HG03103 (cell line): ENCODE measurements around the gene ARHGAP35.
"Not testable (repeated sequence)": the region's sequence is repeated elsewhere in the genome, so short reads cannot be mapped to it uniquely, and the experiment has no call there.

Experiments
- ATAC-seq: cut with Tn5 transposase; IDR thresholded peaks from one replicate; pipeline ENCODE4 v1.9.1; 2021; ENCODE audit warnings: low read depth; ENCODE audit not compliant: unreplicated experiment

ARHGAP35 gene

DNA sequence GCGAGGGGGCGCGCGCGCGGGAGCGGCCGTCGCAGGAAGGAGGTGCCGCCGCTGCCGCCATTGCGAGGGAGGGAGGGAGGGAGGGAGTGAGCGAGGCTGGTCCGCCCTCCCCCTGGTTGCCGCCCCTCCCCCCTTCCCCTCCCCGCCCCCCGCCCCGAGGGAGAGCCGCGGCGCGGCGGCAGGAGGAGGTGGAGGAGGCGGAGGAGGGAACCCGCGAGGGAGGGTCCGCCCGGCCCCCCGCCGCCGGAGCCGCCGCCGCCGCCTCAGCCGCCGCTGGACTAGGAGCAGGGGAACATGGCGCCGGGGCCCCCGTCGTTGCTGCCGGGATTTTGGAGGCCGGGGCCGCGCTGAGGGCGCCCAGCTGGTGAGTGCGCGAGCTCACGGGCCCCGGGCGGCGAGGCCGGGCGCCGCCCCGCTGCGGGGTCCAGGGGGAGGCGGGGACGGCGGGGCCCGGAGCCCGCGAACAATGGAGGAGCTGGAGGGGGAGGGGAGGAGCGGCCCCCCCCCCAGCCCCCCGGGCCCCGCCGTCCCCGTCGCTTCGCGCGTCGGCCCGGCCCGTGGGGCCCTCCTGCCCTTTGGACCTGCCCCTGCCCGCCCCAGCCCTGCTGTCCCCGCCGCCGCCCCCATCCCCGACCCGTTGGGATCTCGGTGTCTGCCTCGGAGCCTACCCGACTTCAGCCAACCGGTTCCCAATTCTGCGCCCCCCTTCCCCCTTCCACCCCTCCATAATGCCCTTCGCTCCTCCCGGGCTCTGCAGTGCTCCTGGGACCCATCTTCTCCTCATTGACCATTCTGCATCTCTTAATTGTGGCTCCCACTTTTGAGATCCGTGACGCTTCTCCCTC, at the start of gene ARHGAP35:
TSS of gene ARHGAP35 (plus strand) at position 152 of the 845 bp plus-strand sequence. CDS start 57,679 bp downstream, outside the sequence.
- peak; percentile 11 for ATAC-seq

DNA sequence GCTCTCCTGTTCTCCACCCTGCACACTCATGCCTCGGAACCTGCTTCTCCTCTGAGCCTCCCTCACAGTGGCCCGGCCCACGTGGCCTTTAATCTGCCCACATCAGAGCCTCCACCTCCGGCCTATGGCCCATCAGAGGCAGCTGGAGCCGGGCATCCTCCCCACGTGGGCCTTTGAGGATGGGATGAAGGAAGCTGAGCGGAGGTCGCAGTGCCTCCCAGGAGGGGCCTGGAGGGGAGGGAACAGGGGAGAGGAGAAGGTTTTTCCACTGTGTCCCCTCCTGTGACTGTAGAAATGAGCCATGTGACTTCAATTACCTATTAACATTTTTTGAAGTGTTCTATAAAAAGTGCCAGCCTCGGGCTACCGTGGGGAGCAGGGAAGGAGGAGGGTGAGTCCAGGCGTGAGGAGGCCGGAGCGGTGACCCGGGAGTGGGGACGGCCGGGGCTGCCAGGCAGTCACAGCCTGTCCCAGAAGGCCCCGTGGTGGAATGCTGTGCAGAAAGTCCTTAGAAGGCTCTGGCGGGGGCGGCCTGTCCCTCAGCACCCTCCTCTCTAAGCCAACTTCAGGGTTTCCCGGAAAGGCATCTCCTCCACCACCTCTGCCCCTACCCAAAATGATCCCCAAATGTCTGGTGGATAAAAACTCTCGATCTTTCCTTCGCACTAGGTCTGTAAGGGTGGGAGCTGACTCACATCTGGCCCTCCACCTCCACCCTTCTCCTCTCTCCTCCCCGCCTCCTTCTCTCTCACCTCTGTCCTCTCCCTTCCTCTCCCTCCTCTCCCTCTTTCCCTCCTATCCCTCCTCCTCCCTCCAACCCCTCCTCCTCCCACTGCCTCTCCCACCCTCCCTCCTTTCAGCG, 47.6 kb upstream of the ARHGAP35 start:
- no peak for ATAC-seq

DNA sequence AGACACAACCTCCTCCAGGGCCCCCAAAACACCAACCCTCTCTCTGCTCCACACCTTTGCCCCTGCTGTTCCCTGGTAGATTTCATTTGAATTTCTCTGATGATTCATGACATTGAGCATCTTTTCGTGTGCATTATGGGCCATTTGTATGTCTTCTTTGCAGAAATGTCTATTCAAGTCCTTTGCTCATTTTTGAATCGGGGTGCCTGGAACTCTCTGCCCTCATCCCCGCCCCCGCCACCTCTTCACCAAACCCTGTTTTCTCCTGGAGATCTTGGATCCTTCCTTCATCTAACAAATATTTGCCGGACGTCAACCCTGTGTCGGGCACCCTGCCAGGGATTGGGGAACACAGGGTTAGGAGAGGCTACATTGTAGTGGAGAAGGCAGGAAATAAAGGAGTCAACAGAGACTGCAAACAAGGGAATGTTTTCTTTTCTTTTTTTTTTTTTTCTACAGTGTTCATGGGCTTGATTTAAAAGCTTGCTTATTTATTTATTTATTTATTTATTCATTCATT, 46.9 kb upstream of the ARHGAP35 start:
- ATAC-seq: no peak

DNA sequence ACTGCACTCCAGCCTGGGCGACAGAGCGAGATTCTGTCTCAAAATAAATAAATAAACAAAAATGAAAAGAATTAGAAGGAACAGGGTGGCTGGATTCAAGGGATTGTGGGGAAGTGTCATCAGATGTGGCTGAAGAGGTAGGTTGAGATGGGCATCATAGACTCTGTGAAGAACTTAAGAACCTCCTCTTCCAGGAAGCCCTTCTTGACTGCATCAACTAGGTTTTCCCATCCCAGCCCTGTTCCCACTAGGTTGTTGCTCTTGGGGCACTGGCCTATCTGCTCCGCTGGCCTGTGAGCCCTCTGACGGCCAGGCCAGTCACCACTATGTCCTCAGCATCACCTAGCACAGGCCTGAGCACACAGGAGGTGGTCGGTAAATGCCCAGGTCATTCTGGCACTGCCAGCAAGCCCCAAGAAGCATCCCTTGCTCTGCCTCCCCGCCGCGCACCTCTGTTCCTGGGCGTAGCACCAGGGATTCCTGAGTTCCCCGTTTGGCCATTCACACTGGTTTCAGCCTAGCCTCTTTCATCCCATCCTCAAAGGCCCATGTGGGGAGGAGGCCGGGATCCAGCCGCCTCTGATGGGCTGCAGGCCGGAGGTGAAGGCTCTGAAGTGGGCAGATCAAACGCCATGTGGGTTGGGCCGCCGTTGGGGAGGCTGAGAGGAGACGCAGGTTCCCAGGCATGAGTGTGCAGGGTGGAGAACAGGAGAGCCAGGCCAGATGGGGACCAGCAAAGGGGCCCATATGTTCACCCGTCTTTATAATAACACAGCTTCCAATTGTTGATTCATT, 44.8 kb upstream of the ARHGAP35 start:
- no peak for ATAC-seq

DNA sequence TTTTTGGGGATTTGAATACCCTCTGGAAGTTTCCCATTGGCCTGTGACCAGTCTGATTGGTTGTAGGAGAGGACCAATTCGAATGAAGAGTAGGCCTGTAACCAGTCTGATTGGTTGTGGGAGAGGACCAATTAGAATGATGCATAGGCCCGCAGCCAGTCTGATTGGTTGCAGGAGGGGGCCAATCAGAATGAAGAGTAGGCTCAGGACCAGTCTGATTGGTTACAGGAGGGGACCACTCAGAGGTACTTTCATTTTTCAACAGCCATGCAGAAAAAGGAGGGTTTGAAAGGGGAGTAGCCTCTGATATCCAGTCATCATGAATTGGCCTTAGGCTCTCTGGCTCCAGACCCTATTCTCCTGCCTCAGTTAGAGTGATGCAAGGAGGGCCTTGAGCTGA, 42.0 kb upstream of the ARHGAP35 start:
- ATAC-seq: no peak

DNA sequence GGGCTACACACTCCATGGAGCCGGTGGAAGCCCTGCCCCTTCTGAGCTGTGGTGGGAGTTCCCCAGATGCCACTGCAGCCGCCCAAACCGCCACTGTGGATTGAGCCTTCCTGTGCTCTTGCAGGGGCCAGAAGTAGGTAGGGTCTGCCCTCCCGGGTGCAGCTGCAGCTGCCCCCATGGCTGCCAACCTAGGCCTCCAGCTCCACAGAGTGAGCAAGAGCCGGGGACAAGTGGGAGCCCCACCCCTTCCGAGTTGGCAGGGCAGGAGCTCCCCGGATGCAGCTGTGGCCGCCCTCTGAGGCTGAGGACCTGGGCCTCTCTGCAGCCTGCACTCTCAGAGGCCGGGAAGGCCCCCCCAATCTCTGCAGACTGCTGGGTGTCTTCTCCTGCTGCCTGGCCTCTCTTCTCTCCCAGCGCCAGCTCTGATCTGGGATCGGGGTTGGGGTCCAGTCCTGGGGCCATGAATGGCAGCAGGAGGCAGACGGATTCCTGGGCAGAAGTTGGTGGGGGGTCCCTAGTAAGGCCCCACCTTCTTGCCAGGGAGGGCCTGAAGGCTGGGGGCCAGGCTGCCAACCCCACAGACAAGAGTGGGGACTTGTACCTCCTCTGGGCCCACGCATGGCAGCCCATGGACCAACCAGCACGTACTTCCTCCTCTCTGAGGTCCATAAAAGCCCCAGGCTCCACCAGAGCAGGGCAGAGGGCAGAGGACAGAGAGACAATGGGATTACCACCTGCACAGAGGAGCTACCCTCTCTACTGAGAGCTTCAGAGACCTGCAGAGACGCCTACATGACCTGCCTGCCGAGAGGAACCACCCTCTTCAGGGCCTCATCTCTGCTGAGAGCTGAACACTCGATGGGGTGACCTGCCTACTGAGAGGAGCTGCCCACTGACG, 39.0 kb upstream of the ARHGAP35 start:
- ATAC-seq: no peak

DNA sequence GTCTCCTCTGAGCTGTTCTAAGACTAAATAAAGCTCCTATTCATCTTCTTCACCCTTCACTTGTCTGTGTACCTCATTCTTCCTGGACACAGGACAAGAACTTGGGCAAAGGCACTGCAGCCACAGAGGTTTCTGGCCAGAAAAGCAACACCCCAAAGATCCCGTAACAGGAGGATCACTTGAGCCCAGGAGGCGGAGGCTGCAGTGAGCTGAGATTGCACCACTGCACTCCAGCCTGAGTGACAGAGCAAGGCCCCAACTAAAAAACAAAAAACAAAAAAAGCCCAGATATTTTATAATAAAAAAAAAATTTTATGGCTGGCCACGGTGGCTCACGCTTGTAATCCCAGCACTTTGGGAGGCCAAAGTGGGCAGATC, 38.4 kb upstream of the ARHGAP35 start:
- not testable (repeated sequence) for ATAC-seq

DNA sequence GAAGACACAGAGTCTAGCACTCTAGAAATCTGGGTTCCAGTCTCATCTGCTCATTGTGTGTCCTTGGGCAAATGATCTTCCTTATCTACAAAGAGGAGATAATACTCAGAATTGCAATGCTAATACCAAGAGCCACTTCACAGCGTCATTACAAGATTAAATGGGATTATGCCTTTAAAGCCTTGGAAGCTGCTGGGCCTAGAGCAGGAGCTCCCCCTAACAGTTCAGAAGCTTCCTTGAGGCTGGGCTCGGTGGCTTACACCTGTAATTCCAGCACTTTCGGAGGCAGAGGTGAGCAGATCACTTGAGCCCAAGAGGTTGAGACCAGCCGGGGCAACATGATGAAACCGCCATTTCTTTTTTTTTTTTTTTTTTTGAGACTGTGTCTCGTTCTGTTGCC, 37.7 kb upstream of the ARHGAP35 start:
- no peak for ATAC-seq

DNA sequence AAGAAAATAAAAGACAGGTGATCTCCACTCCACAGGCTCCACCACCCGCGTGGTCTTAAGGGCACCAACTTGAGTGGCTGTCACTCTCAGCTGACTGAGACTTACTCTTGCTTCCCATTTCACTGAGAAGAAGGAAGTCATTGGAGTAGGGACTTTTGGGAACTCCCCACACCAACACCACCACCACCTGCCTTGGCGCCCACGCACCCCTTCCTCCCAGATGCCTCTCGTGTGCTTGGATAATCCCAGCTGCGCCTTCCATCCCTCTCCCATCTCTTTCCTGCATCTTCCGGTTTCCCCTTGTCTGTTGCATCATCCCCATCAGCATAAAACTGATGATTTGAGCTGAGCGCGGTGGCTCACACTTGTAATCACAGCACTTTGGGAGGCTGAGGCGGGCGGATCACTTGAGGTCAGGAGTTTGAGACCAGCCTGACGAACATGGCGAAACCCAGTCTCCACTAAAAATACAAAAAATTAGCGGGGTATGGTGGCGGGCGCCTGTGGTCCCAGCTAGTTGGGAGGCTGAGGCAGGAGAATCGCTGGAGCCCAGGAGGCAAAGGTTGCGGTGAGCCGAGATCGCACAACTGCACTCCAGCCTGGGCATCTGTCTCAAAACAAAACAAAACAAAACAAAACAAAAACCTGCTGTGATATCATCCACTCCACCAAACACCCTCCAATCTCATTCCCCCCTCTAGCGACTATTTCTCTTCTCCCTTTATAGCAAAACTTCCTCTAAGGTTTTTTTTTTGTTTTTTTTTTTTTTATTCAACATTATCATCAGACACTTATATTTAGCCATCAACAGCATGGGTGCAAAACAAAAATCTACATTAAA, 35.7 kb upstream of the ARHGAP35 start:
- ATAC-seq: no peak

DNA sequence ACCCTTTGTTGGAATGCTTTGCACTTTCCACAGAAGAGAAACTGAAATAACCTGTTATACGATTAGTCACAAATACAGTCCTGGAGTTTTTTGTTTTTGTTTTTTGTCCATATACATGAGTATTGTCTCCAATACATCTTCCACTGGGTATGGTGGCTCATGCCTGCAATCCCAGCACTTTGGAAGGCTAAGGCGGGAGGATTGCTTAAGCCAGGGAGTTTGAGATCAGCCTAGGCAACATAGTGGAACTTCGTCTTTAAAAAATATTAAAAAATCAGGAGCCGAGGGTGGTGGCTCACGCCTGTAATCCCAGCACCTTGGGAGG, 35.1 kb upstream of the ARHGAP35 start:
- no peak for ATAC-seq

DNA sequence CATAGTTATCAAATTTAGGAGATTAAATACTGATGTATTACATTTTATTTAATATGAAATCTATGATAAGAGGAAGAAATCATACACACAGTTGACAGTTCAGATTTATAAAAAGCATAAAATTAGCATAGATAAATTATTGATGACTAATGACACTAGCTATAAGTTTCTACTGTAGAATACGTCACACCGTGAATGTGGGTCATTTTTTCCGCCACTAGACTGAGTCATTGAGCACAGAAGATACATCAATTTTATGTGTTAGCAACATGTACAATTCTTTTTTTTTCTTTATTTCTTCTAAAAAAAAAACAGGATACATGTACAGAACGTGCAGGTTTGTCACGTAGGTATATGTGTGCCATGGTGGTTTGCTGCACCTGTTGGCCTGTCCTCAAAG, 32.3 kb upstream of the ARHGAP35 start:
- ATAC-seq: no peak

DNA sequence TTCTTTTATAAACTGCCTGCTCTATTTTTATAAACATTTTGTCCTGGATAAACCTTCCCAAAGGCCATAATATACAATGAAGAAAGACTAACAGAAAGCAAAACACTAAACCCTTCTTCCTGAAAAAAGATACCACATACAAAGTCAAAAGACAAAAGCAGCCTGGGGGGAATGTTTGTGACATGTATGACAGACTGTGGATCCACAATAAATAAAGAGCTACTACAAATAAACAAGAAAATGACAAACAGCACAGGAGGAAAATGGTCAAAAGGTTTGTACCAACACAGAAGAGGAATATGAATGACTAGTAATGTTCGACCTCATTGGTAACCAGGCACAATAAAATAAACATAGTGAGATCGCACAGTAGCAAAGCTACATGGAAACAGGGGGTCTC, 29.9 kb upstream of the ARHGAP35 start:
- ATAC-seq: no peak

DNA sequence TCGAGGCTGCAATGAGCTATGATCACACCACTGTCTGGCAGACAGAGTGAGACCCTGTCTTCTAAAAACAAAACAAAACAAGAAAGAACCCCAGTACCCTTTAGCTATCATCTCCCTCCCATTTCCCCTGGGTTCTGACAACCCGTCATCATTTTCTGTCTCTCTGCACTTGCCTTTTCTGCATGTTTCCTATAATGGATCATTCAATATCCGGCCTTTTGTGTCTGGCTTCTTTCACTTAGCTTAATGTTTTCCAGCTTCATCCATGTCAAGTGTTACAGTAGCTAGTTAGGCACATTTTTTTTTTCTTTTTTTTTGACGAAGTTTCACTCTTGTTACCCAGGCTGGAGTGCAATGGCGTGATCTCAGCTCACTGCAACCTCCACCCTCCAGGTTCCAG, 26.7 kb upstream of the ARHGAP35 start:
- no peak for ATAC-seq

DNA sequence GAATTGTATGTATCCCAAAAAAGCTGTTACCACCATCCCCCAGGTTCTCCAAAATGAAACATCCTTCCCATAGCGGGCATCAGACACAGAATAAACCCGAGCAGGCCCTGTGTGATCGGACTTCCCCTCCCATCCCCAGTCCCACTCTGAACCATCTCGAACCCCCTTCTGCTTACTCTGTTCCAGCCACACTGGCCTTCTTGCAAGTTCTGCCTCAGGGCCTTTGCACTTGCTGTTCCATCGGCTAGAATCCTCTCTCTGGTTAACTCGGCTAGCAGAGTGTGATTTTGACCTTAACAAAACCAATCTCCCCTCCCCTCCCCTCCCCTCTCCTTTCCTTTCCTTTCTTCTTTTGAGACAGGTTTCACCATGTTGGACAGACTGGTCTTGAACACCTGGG, 25.8 kb upstream of the ARHGAP35 start:
- no peak for ATAC-seq

DNA sequence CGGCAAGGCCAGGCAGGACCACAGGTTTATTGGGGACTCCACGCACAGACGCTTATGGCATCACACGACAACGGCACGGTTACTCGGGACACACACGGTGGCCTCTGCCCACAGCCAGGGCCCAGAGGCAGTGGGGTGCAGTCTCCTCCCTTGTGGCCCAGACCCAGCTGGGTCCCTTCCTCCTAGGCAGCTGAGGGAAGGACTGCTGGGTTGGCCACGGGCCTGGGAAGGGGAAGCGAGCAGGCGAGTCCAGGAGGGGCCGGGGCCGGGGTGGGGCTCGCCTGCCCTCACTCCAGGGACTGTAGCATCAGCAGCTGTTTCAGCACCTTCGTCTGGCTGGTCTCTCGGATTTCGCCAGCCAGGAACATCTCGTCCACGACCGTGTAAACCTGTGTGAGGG, 22.6 kb upstream of the ARHGAP35 start:
- no peak for ATAC-seq

DNA sequence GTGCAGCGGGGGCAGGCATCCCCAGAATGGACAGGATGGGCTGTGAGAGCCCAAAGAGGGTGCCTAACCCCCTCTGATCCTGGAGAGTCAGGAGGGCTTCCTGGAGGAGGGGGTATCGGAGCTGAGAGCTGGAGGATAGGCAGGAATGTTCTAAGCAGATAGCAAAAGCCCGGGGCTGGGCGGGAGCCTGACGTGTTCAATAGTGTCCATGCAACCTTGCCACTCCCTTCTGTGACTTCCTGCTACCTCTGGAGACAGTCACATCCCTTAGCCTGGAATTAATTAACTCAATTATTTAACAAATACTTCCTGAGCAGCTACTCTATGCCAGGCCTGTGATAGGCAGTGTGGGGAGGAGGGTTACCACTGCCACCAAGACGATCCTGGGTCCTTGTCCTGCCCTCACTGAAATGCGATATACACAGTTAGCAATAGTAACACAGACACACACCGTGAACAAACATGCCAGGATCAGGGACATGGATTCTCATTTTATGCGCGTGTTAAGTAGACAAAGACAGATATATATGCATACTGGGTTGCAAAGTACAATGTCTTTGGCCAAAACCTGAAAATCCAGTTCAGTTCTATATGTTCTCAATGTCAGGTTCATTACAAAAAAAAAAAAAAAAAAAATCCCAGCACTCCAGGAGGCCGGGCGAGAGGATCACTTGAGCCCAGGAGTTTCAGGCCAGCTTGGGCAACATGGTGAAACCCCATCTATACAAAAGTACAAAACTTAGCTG, 20.9 kb upstream of the ARHGAP35 start:
- no peak for ATAC-seq

DNA sequence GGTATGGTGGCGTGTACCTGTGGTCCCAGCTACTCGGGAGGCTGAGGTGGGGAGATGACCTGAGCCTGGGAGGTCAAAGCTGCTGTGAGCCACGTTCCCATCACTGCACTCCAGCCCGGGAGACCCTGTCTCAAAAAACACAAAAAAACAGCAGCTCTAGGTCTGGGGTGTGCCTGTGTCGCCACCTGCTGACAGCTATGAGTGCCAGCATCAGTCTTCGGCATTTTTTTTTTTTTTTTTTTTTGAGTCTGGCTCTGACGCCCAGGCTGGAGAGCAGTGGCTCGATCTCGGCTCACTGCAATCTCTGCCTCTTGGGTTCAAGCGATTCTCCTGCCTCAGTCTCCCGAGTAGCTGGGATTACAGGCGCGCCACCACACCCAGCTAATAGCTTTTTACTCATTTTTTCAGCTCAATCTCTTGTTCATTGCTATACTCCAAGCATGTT, 20.3 kb upstream of the ARHGAP35 start:
- ATAC-seq: no peak

DNA sequence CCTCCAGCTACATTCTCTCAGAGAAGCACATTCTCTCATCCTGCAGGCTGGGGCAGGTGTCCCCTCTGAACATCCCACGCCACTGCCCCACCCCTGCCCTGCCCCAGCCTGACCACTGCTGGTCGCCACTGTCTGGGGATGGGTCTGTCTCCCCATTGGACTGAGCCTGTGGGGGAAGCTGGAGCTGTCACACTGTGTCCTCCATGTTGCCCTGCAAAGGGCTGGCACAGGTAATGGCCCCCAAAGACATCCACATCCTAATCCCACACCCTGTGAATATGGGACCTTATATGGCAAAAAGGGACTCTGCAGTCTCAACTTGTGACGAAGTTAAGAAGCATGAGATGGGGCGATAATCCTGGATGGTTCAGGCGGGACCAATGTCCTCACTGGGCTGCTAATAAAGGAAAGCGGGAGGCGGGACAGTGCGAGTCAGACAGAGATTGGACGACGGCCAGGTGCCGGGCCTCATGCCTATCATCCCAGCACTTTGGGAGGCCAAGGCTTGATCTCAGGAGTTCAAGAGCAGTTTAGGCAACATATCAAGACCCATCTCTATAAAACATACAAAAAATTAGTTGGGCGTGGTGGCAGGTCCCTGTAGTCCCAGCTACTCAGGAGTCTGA, 19.2 kb upstream of the ARHGAP35 start:
- ATAC-seq: no peak
